Measurements from ENCODE around the gene MMP3.

The MMP3 gene

GRCh38 chr11:102806296-102806695 lies 37.1 kb downstream of the MMP3 start:
- Histone ChIP-seq H3K9me3 (ENCODE audit: control insufficient read depth, low read depth, low read length) (no peaks in the 10 kb centered on the region), H3K4me1 (ENCODE audit: control insufficient read depth, low read depth, low read length) (no peaks in the 10 kb centered on the region), H3K9ac (ENCODE audit: low read length) (no peak overlapping the region), H3K4me3 (ENCODE audit: low read length) (no peak overlapping the region), H3K27me3 (ENCODE audit: control insufficient read depth, insufficient read depth, low read length) (no peaks in the 10 kb centered on the region), H3K27ac (ENCODE audit: low read length) (no peak overlapping the region), H3K36me3 (ENCODE audit: control insufficient read depth, low read depth, low read length) (no peaks in the 10 kb centered on the region)

GRCh38 chr11:102802341-102802740 lies 41.1 kb downstream of the MMP3 start:
- H3K27ac ChIP-seq (ENCODE audit: low read length) = no peak overlapping the region
- H3K27me3 ChIP-seq (ENCODE audit: control insufficient read depth, insufficient read depth, low read length) = no peaks in the 10 kb centered on the region
- H3K9ac ChIP-seq (ENCODE audit: low read length) = no peak overlapping the region
- H3K9me3 ChIP-seq (ENCODE audit: control insufficient read depth, low read depth, low read length) = no peaks in the 10 kb centered on the region
- no peaks in the 10 kb centered on the region for H3K4me1 ChIP-seq (ENCODE audit: control insufficient read depth, low read depth, low read length)
- no peaks in the 10 kb centered on the region for H3K36me3 ChIP-seq (ENCODE audit: control insufficient read depth, low read depth, low read length)
- H3K4me3 ChIP-seq (ENCODE audit: low read length) = no peak overlapping the region

- Histone ChIP-seq H3K9me3 (ENCODE audit: control insufficient read depth, low read depth, low read length) (no peaks in the 10 kb centered on the region), H3K27ac (ENCODE audit: low read length) (no peak overlapping the region), H3K4me1 (ENCODE audit: control insufficient read depth, low read depth, low read length) (no peaks in the 10 kb centered on the region), H3K36me3 (ENCODE audit: control insufficient read depth, low read depth, low read length) (no peaks in the 10 kb centered on the region), H3K4me3 (ENCODE audit: low read length) (no peak overlapping the region), H3K27me3 (ENCODE audit: control insufficient read depth, insufficient read depth, low read length) (no peaks in the 10 kb centered on the region), H3K9ac (ENCODE audit: low read length) (no peak overlapping the region)
These were observed 42.6 kb downstream of the MMP3 start for GRCh38 chr11:102800767-102801166.

GRCh38 chr11:102799681-102800340 lies 43.6 kb downstream of the MMP3 start:
- Histone ChIP-seq H3K4me1 (ENCODE audit: control insufficient read depth, low read depth, low read length) (no peaks in the 10 kb centered on the region), H3K9ac (ENCODE audit: low read length) (no peak overlapping the region), H3K9me3 (ENCODE audit: control insufficient read depth, low read depth, low read length) (no peaks in the 10 kb centered on the region), H3K27ac (ENCODE audit: low read length) (no peak overlapping the region), H3K4me3 (ENCODE audit: low read length) (no peak overlapping the region), H3K36me3 (ENCODE audit: control insufficient read depth, low read depth, low read length) (no peaks in the 10 kb centered on the region), H3K27me3 (ENCODE audit: control insufficient read depth, insufficient read depth, low read length) (no peaks in the 10 kb centered on the region)

GRCh38 chr11:102798012-102798746 lies 45.2 kb downstream of the MMP3 start, which contains the start of gene MMP1:
MMP1 (minus strand) TSS chr11:102798160; CDS start chr11:102798092, 68 bp downstream.
- Histone ChIP-seq H3K4me3 (ENCODE audit: low read length) (no peak within 1 kb of the TSS), H3K36me3 (ENCODE audit: control insufficient read depth, low read depth, low read length) (no peaks in the 10 kb centered on the region), H3K4me1 (ENCODE audit: control insufficient read depth, low read depth, low read length) (no peaks in the 10 kb centered on the region), H3K9ac (ENCODE audit: low read length) (no peak within 1 kb of the TSS), H3K27me3 (ENCODE audit: control insufficient read depth, insufficient read depth, low read length) (no peaks in the 10 kb centered on the region), H3K27ac (ENCODE audit: low read length) (no peak within 1 kb of the TSS), H3K9me3 (ENCODE audit: control insufficient read depth, low read depth, low read length) (no peaks in the 10 kb centered on the region)

- no peak overlapping the region for H3K4me3 ChIP-seq (ENCODE audit: low read length)
- H3K27me3 ChIP-seq (ENCODE audit: control insufficient read depth, insufficient read depth, low read length) = no peaks in the 10 kb centered on the region
- no peak overlapping the region for H3K9ac ChIP-seq (ENCODE audit: low read length)
- H3K9me3 ChIP-seq (ENCODE audit: control insufficient read depth, low read depth, low read length) = no peaks in the 10 kb centered on the region
- H3K36me3 ChIP-seq (ENCODE audit: control insufficient read depth, low read depth, low read length) = no peaks in the 10 kb centered on the region
- no peaks in the 10 kb centered on the region for H3K4me1 ChIP-seq (ENCODE audit: control insufficient read depth, low read depth, low read length)
- H3K27ac ChIP-seq (ENCODE audit: low read length) = no peak overlapping the region
These were observed 49.0 kb downstream of the MMP3 start for GRCh38 chr11:102794382-102794781.

- Histone ChIP-seq H3K36me3 (ENCODE audit: control insufficient read depth, low read depth, low read length) (no peaks in the 10 kb centered on the region), H3K9ac (ENCODE audit: low read length) (no peak overlapping the region), H3K4me3 (ENCODE audit: low read length) (no peak overlapping the region), H3K4me1 (ENCODE audit: control insufficient read depth, low read depth, low read length) (no peaks in the 10 kb centered on the region), H3K27ac (ENCODE audit: low read length) (no peak overlapping the region), H3K27me3 (ENCODE audit: control insufficient read depth, insufficient read depth, low read length) (no peaks in the 10 kb centered on the region), H3K9me3 (ENCODE audit: control insufficient read depth, low read depth, low read length) (no peaks in the 10 kb centered on the region)
These were observed 49.6 kb downstream of the MMP3 start for GRCh38 chr11:102793677-102794290.

- H3K9ac ChIP-seq (ENCODE audit: low read length) = no peak overlapping the region
- H3K9me3 ChIP-seq (ENCODE audit: control insufficient read depth, low read depth, low read length) = no peaks in the 10 kb centered on the region
- no peak overlapping the region for H3K4me3 ChIP-seq (ENCODE audit: low read length)
- H3K27me3 ChIP-seq (ENCODE audit: control insufficient read depth, insufficient read depth, low read length) = no peaks in the 10 kb centered on the region
- H3K36me3 ChIP-seq (ENCODE audit: control insufficient read depth, low read depth, low read length) = no peaks in the 10 kb centered on the region
- no peaks in the 10 kb centered on the region for H3K4me1 ChIP-seq (ENCODE audit: control insufficient read depth, low read depth, low read length)
- no peak overlapping the region for H3K27ac ChIP-seq (ENCODE audit: low read length)
These were observed 50.8 kb downstream of the MMP3 start for GRCh38 chr11:102792604-102793003.

GRCh38 chr11:102791271-102792036 lies 52.0 kb downstream of the MMP3 start:
- no peak overlapping the region for H3K4me3 ChIP-seq (ENCODE audit: low read length)
- H3K9me3 ChIP-seq (ENCODE audit: control insufficient read depth, low read depth, low read length) = no peaks in the 10 kb centered on the region
- H3K27me3 ChIP-seq (ENCODE audit: control insufficient read depth, insufficient read depth, low read length) = no peaks in the 10 kb centered on the region
- no peak overlapping the region for H3K9ac ChIP-seq (ENCODE audit: low read length)
- H3K4me1 ChIP-seq (ENCODE audit: control insufficient read depth, low read depth, low read length) = no peaks in the 10 kb centered on the region
- no peak overlapping the region for H3K27ac ChIP-seq (ENCODE audit: low read length)
- no peaks in the 10 kb centered on the region for H3K36me3 ChIP-seq (ENCODE audit: control insufficient read depth, low read depth, low read length)

- H3K9ac ChIP-seq (ENCODE audit: low read length) = no peak overlapping the region
- H3K9me3 ChIP-seq (ENCODE audit: control insufficient read depth, low read depth, low read length) = no peaks in the 10 kb centered on the region
- no peaks in the 10 kb centered on the region for H3K4me1 ChIP-seq (ENCODE audit: control insufficient read depth, low read depth, low read length)
- H3K4me3 ChIP-seq (ENCODE audit: low read length) = no peak overlapping the region
- no peaks in the 10 kb centered on the region for H3K27me3 ChIP-seq (ENCODE audit: control insufficient read depth, insufficient read depth, low read length)
- no peak overlapping the region for H3K27ac ChIP-seq (ENCODE audit: low read length)
- H3K36me3 ChIP-seq (ENCODE audit: control insufficient read depth, low read depth, low read length) = no peaks in the 10 kb centered on the region
These were observed 54.9 kb downstream of the MMP3 start for GRCh38 chr11:102788334-102788995.
